NCI-H2227 treated with DMSO at 0.1 percent for 48 hours (cell line): Measurements from ENCODE around the gene UTP4.

Experiments
- DNase-seq: peaks from one replicate; lab custom pipeline; 2025; lab: John Stamatoyannopoulos, UW

The UTP4 gene

GRCh38 chr16:69176033-69176800 is 43.8 kb downstream of the UTP4 start:
- DNase-seq, result no peak

GRCh38 chr16:69179328-69180010 is 47.0 kb downstream of the UTP4 start:
- peak; percentile 59 for DNase-seq

GRCh38 chr16:69180011-69180338 is 47.5 kb downstream of the UTP4 start:
- no peak for DNase-seq

- DNase-seq, result peak; percentile 36
Measured at GRCh38 chr16:69182730-69183416, 50.4 kb downstream of the UTP4 start.

- peak; percentile 73 for DNase-seq
Measured at GRCh38 chr16:69186642-69187445, 54.4 kb downstream of the UTP4 start, which contains the start of gene SNTB2. Gene SNTB2, plus strand, starts transcription at chr16:69187164. Its CDS starts 3 bp downstream, at chr16:69187167.

- DNase-seq, result no peak
Measured at GRCh38 chr16:69187446-69188235, 55.2 kb downstream of the UTP4 start.

GRCh38 chr16:69188236-69188549 is 55.7 kb downstream of the UTP4 start:
- DNase-seq, result no peak

GRCh38 chr16:69188716-69189115 is 56.3 kb downstream of the UTP4 start:
- DNase-seq, result no peak

GRCh38 chr16:69190046-69190588 is 57.7 kb downstream of the UTP4 start:
- no peak for DNase-seq

GRCh38 chr16:69190598-69190997 is 58.1 kb downstream of the UTP4 start:
- no peak for DNase-seq

- DNase-seq, result no peak
Measured at GRCh38 chr16:69191136-69191535, 58.7 kb downstream of the UTP4 start.

- DNase-seq, result no peak
Measured at GRCh38 chr16:69193855-69194254, 61.4 kb downstream of the UTP4 start.

- no peak for DNase-seq
Measured at GRCh38 chr16:69194488-69194887, 62.0 kb downstream of the UTP4 start.

GRCh38 chr16:69195369-69196029 is 63.0 kb downstream of the UTP4 start:
- DNase-seq, result no peak

- DNase-seq, result no peak
Measured at GRCh38 chr16:69197573-69197972, 65.1 kb downstream of the UTP4 start.

- DNase-seq, result no peak
Measured at GRCh38 chr16:69199382-69199781, 66.9 kb downstream of the UTP4 start.

GRCh38 chr16:69201291-69201690 is 68.8 kb downstream of the UTP4 start:
- no peak for DNase-seq

- DNase-seq, result no peak
Measured at GRCh38 chr16:69201787-69202186, 69.3 kb downstream of the UTP4 start.

GRCh38 chr16:69204172-69204571 is 71.7 kb downstream of the UTP4 start:
- no peak for DNase-seq

GRCh38 chr16:69209735-69210134 is 77.3 kb downstream of the UTP4 start:
- no peak for DNase-seq

- no peak for DNase-seq
Measured at GRCh38 chr16:69217433-69217832, 85.0 kb downstream of the UTP4 start.
